Stimulated activated naive B cell treated with anti-CD40 and anti-IgM and Interleukin-4, amounts not matched to agents 10 μg/mL and 1 μg/mL and 100 μg/mL, for 72 hours (primary cell): Measurements from ENCODE around the gene TRIM59.

Source experiments
- ATAC-seq, 2 donors: fragments of 150-1000 bp; cut with Tn5 transposase; replicated peaks; 2 replicates each; pipeline ENCODE4 v1.10.0; 2021; ENCODE audit warnings: moderate library complexity in 1 of 2
- DNase-seq: peaks from one replicate; pipeline ENCODE4 v3.0.0; 2021
- H3K27ac Mint-ChIP-seq: one replicate; pipeline ENCODE4 v1.8.0; 2022; ENCODE audit warnings: mild to moderate bottlenecking, mixed read lengths
- H3K27me3 Mint-ChIP-seq, 2 donors: one replicate each; pipeline ENCODE4 v1.8.0; 2022; ENCODE audit warnings: mixed read lengths in 2 of 2
- H3K36me3 Mint-ChIP-seq, 2 donors: one replicate each; pipeline ENCODE4 v1.8.0; 2022; ENCODE audit warnings: mixed read lengths in 2 of 2, mild to moderate bottlenecking in 1 of 2
- H3K4me1 Mint-ChIP-seq, 2 donors: one replicate each; pipeline ENCODE4 v1.8.0; 2022; ENCODE audit warnings: mixed read lengths in 2 of 2, mild to moderate bottlenecking in 1 of 2
- H3K4me3 Mint-ChIP-seq, 2 donors: one replicate each; pipeline ENCODE4 v1.8.0; 2022; ENCODE audit warnings: mild to moderate bottlenecking in 2 of 2, mixed read lengths in 2 of 2, moderate library complexity in 1 of 2
- H3K9me3 Mint-ChIP-seq, 2 donors: one replicate each; pipeline ENCODE4 v1.8.0; 2022; ENCODE audit warnings: mixed read lengths in 2 of 2, mild to moderate bottlenecking in 1 of 2

Gene TRIM59

GRCh38 chr3:160449636-160450598 is at the start of gene TRIM59:
Gene TRIM59, minus strand, starts transcription at chr3:160449786. Its CDS starts 10,603 bp downstream, at chr3:160439183.
- H3K27ac Mint-ChIP-seq: peak within 1 kb of the TSS; percentile 97
- H3K27me3 Mint-ChIP-seq: no peaks in the 10 kb centered on the region
- H3K9me3 Mint-ChIP-seq: peaks cover 4% of the 10 kb centered on the region in 2 donors
- H3K4me1 Mint-ChIP-seq: peaks cover 11 to 16% of the 10 kb centered on the region in 2 donors
- peak; percentile 95 to 96 for ATAC-seq
- H3K4me3 Mint-ChIP-seq: peak within 1 kb of the TSS; percentile 99
- peak; percentile 98 for DNase-seq
- H3K36me3 Mint-ChIP-seq: peaks cover 14 to 15% of the 10 kb centered on the region in 2 donors

GRCh38 chr3:160498202-160498601 is 48.6 kb upstream of the TRIM59 start:
- Mint-ChIP-seq H3K4me1 (no peaks in the 10 kb centered on the region), H3K27ac (no peak overlapping the region), H3K36me3 (peaks cover 23 to 38% of the 10 kb centered on the region in 2 donors), H3K9me3 (no peaks in the 10 kb centered on the region), H3K27me3 (no peaks in the 10 kb centered on the region), H3K4me3 (no peak overlapping the region)
- DNase-seq: no peak
- ATAC-seq: no peak

- Mint-ChIP-seq H3K4me1 (peaks cover 0 to 2% of the 10 kb centered on the region in 2 donors), H3K36me3 (peaks cover 3 to 4% of the 10 kb centered on the region in 2 donors), H3K4me3 (no peak overlapping the region), H3K27me3 (no peaks in the 10 kb centered on the region), H3K9me3 (no peaks in the 10 kb centered on the region), H3K27ac (no peak overlapping the region)
- no peak for DNase-seq
- ATAC-seq: no peak
Measured at GRCh38 chr3:160490166-160490565, 40.6 kb upstream of the TRIM59 start.

GRCh38 chr3:160486459-160486869 is 36.9 kb upstream of the TRIM59 start:
- Mint-ChIP-seq H3K27ac (no peak overlapping the region), H3K27me3 (no peaks in the 10 kb centered on the region), H3K4me3 (no peak overlapping the region), H3K36me3 (peaks cover 0 to 2% of the 10 kb centered on the region in 2 donors), H3K9me3 (no peaks in the 10 kb centered on the region), H3K4me1 (peaks cover 0 to 4% of the 10 kb centered on the region in 2 donors)
- ATAC-seq: no peak
- no peak for DNase-seq

- H3K36me3 Mint-ChIP-seq: no peaks in the 10 kb centered on the region
- H3K9me3 Mint-ChIP-seq: no peaks in the 10 kb centered on the region
- no peak overlapping the region for H3K27ac Mint-ChIP-seq
- H3K27me3 Mint-ChIP-seq: peaks cover 4 to 5% of the 10 kb centered on the region in 2 donors
- DNase-seq: no peak
- peaks cover 0 to 4% of the 10 kb centered on the region in 2 donors for H3K4me1 Mint-ChIP-seq
- ATAC-seq: no peak
- no peak overlapping the region for H3K4me3 Mint-ChIP-seq
Measured at GRCh38 chr3:160482796-160483195, 33.2 kb upstream of the TRIM59 start.

GRCh38 chr3:160481856-160482255 is 32.3 kb upstream of the TRIM59 start:
- ATAC-seq (no peak), DNase-seq (no peak)
- peaks cover 0 to 4% of the 10 kb centered on the region in 2 donors for H3K4me1 Mint-ChIP-seq
- no peak overlapping the region for H3K4me3 Mint-ChIP-seq
- H3K27ac Mint-ChIP-seq: no peak overlapping the region
- H3K36me3 Mint-ChIP-seq: no peaks in the 10 kb centered on the region
- peaks cover 4 to 5% of the 10 kb centered on the region in 2 donors for H3K27me3 Mint-ChIP-seq
- no peaks in the 10 kb centered on the region for H3K9me3 Mint-ChIP-seq

GRCh38 chr3:160480931-160481330 is 31.3 kb upstream of the TRIM59 start:
- DNase-seq: no peak
- H3K27ac Mint-ChIP-seq: no peak overlapping the region
- H3K36me3 Mint-ChIP-seq: no peaks in the 10 kb centered on the region
- H3K4me1 Mint-ChIP-seq: peaks cover 0 to 4% of the 10 kb centered on the region in 2 donors
- H3K4me3 Mint-ChIP-seq: no peak overlapping the region
- no peak for ATAC-seq
- H3K9me3 Mint-ChIP-seq: no peaks in the 10 kb centered on the region
- peaks cover 4 to 5% of the 10 kb centered on the region in 2 donors for H3K27me3 Mint-ChIP-seq

GRCh38 chr3:160479376-160479775 is 29.8 kb upstream of the TRIM59 start:
- H3K9me3 Mint-ChIP-seq: no peaks in the 10 kb centered on the region
- no peak overlapping the region for H3K4me3 Mint-ChIP-seq
- no peak for ATAC-seq
- peaks cover 4 to 5% of the 10 kb centered on the region in 2 donors for H3K27me3 Mint-ChIP-seq
- no peaks in the 10 kb centered on the region for H3K36me3 Mint-ChIP-seq
- no peak overlapping the region for H3K27ac Mint-ChIP-seq
- DNase-seq: no peak
- no peaks in the 10 kb centered on the region for H3K4me1 Mint-ChIP-seq

GRCh38 chr3:160478338-160478737 is 28.8 kb upstream of the TRIM59 start:
- Mint-ChIP-seq H3K4me1 (no peaks in the 10 kb centered on the region), H3K4me3 (no peak overlapping the region), H3K27me3 (peaks cover 4 to 5% of the 10 kb centered on the region in 2 donors), H3K9me3 (no peaks in the 10 kb centered on the region), H3K27ac (no peak overlapping the region), H3K36me3 (no peaks in the 10 kb centered on the region)
- DNase-seq (no peak), ATAC-seq (no peak)

GRCh38 chr3:160477750-160478149 is 28.2 kb upstream of the TRIM59 start:
- no peak for DNase-seq
- H3K27ac Mint-ChIP-seq: no peak overlapping the region
- H3K36me3 Mint-ChIP-seq: no peaks in the 10 kb centered on the region
- H3K4me3 Mint-ChIP-seq: no peak overlapping the region
- H3K4me1 Mint-ChIP-seq: no peaks in the 10 kb centered on the region
- peaks cover 4 to 5% of the 10 kb centered on the region in 2 donors for H3K27me3 Mint-ChIP-seq
- ATAC-seq: no peak
- no peaks in the 10 kb centered on the region for H3K9me3 Mint-ChIP-seq

- peaks cover 1 to 4% of the 10 kb centered on the region in 2 donors for H3K27me3 Mint-ChIP-seq
- no peaks in the 10 kb centered on the region for H3K36me3 Mint-ChIP-seq
- peaks cover 0 to 4% of the 10 kb centered on the region in 2 donors for H3K9me3 Mint-ChIP-seq
- H3K4me3 Mint-ChIP-seq: no peak overlapping the region
- ATAC-seq (no peak), DNase-seq (no peak)
- peaks cover 0 to 3% of the 10 kb centered on the region in 2 donors for H3K4me1 Mint-ChIP-seq
- no peak overlapping the region for H3K27ac Mint-ChIP-seq
Measured at GRCh38 chr3:160475884-160476283, 26.3 kb upstream of the TRIM59 start.

GRCh38 chr3:160475153-160475552 is 25.6 kb upstream of the TRIM59 start:
- Mint-ChIP-seq H3K4me1 (peaks cover 0 to 3% of the 10 kb centered on the region in 2 donors), H3K4me3 (no peak overlapping the region), H3K27me3 (peaks cover 0 to 3% of the 10 kb centered on the region in 2 donors), H3K9me3 (peaks cover 0 to 7% of the 10 kb centered on the region in 2 donors), H3K36me3 (no peaks in the 10 kb centered on the region), H3K27ac (no peak overlapping the region)
- DNase-seq: no peak
- no peak for ATAC-seq

- H3K27ac Mint-ChIP-seq: no peak overlapping the region
- H3K36me3 Mint-ChIP-seq: peaks cover 0 to 5% of the 10 kb centered on the region in 2 donors
- H3K9me3 Mint-ChIP-seq: peaks cover 5 to 12% of the 10 kb centered on the region in 2 donors
- DNase-seq: no peak
- no peak overlapping the region for H3K4me3 Mint-ChIP-seq
- H3K4me1 Mint-ChIP-seq: peaks cover 0 to 3% of the 10 kb centered on the region in 2 donors
- ATAC-seq: no peak
- H3K27me3 Mint-ChIP-seq: no peaks in the 10 kb centered on the region
Measured at GRCh38 chr3:160474416-160474838, 24.8 kb upstream of the TRIM59 start.

- no peak for ATAC-seq
- Mint-ChIP-seq H3K4me1 (peaks cover 0 to 3% of the 10 kb centered on the region in 2 donors), H3K36me3 (peaks cover 0 to 6% of the 10 kb centered on the region in 2 donors), H3K4me3 (no peak overlapping the region), H3K9me3 (peaks cover 10 to 14% of the 10 kb centered on the region in 2 donors), H3K27me3 (peaks cover 0 to under 1% of the 10 kb centered on the region in 2 donors), H3K27ac (no peak overlapping the region)
- DNase-seq: no peak
Measured at GRCh38 chr3:160473978-160474377, 24.4 kb upstream of the TRIM59 start.

- Mint-ChIP-seq H3K27me3 (peaks cover 0 to 4% of the 10 kb centered on the region in 2 donors), H3K36me3 (peaks cover 0 to 6% of the 10 kb centered on the region in 2 donors), H3K9me3 (peaks cover 13 to 14% of the 10 kb centered on the region in 2 donors), H3K4me3 (no peak overlapping the region), H3K27ac (no peak overlapping the region), H3K4me1 (peaks cover 0 to 3% of the 10 kb centered on the region in 2 donors)
- DNase-seq (no peak), ATAC-seq (no peak)
Measured at GRCh38 chr3:160473221-160473620, 23.6 kb upstream of the TRIM59 start.
